Esophagus squamous epithelium (tissue), 5 donors: Measurements from ENCODE around the gene SSC5D. TPM values are rescaled to one million over a fixed set of nuclear protein-coding genes. Genes with fewer than 3 reads are reported as not detected.

Experiments used
- DNase-seq: peaks from one replicate; lab custom pipeline; 2025; lab: John Stamatoyannopoulos, UW
- H3K27ac ChIP-seq, 4 donors: fragments of 200-600 bp; sonication (generic); one replicate each; pipeline ENCODE4 v1.5.1; 2016 to 2019; ENCODE audit warnings: mild to moderate bottlenecking in 1 of 4
- H3K27me3 ChIP-seq, 4 donors: fragments of 200-600 bp; sonication (generic); 1 replicate in 3 of 4; 2 replicates in 1 of 4; pipeline versions ENCODE4 v1.5.1 to v1.6.0; 2017 to 2021; ENCODE audit warnings: antibody characterized with exemption in 1 of 4
- H3K36me3 ChIP-seq, 3 donors: fragments of 200-600 bp; sonication (generic); one replicate each; pipeline ENCODE4 v1.5.1; 2016 to 2019
- H3K4me1 ChIP-seq, 3 donors: fragments of 200-600 bp; sonication (generic); one replicate each; pipeline ENCODE4 v1.5.1; 2017 to 2019
- H3K4me3 ChIP-seq, 4 donors: fragments of 200-600 bp; sonication (generic); 1 replicate in 3 of 4; 2 replicates in 1 of 4; pipeline ENCODE4 v1.5.1; 2016 to 2019; ENCODE audit warnings: mild to moderate bottlenecking in 2 of 4, moderate library complexity in 1 of 4
- H3K9me3 ChIP-seq, 3 donors: fragments of 200-600 bp; sonication (generic); one replicate each; pipeline ENCODE4 v1.5.1; 2016 to 2019
- CTCF ChIP-seq, 6 experiments: fragments of 450-650 bp in 4 of 6; fragments of 200-600 bp in 2 of 6; sonication (generic) in 2 of 6; IDR thresholded peaks; one replicate each; pipeline ENCODE4 v1.5.1; 2016 to 2019; ENCODE audit warnings: antibody characterized with exemption in 6 of 6, mild to moderate bottlenecking in 4 of 6, moderate library complexity in 4 of 6
- POLR2A ChIP-seq, 4 donors: fragments of 450-650 bp; IDR thresholded peaks; one replicate each; pipeline ENCODE4 v1.6.1; 2017; ENCODE audit warnings: antibody characterized with exemption in 4 of 4, mild to moderate bottlenecking in 4 of 4, moderate library complexity in 3 of 4
- WGBS, 2 donors: methylation state at CpG; one replicate each; pipeline ENCODE4 v1.1.5; 2018; 5-methylcytosine and 5-hydroxymethylcytosine counted together
- intact Hi-C: fragments of 100-400 bp; cut with DNase I; formaldehyde crosslinking; loops from one replicate; pipeline ENCODE4 v1.15.0; 2022
- total RNA-seq, 4 donors: library from RNA; depleted of rRNA; stranded (reverse); fragments of >200 nt; gene quantifications; one replicate each; pipeline ENCODE4 v1.1.0, GENCODE V29; 2016
- donor health status: DM: yes; HTN: yes; CAD: no.

SSC5D gene
- total RNA-seq, 4 donors from 2014 or later, result 0.40 to 5.0 (median 0.68) TPM

- intact Hi-C loops, result loop anchor here (5.0 kb wide), 1 partner anchor 36 kb away; no protein-coding TSS in a partner anchor
Observed at GRCh38 chr19:55503157-55503501, 14.9 kb downstream of the SSC5D start.

GRCh38 chr19:55503502-55504251, 15.4 kb downstream of the SSC5D start:
- intact Hi-C loops, result loop anchor here (5.0 kb wide), 1 partner anchor 36 kb away; no protein-coding TSS in a partner anchor
- H3K27me3 ChIP-seq, result no peaks in the 10 kb centered on the region
- WGBS, 2 donors, result 21 to 30% methylated on average over 42 to 43 of the region's 64 CpGs
- H3K4me3 ChIP-seq, result peak overlapping the region; percentile 28 to 59 (median 42)
- H3K27ac ChIP-seq, result peak overlapping the region; percentile 58 to 81 (median 76)
- peak; percentile 96 to 99 (median 98) for TF ChIP-seq CTCF (IDR thresholded peaks at IDR 0.05)
- no peak for TF ChIP-seq POLR2A (IDR thresholded peaks at IDR 0.05)
- peaks cover 4 to 13% (median 7%) of the 10 kb centered on the region in 3 donors for H3K4me1 ChIP-seq
- H3K9me3 ChIP-seq, result no peaks in the 10 kb centered on the region
- peak; percentile 54 for DNase-seq
- peaks cover 0 to 5% (median 0%) of the 10 kb centered on the region in 3 donors for H3K36me3 ChIP-seq

More at GRCh38 chr19:55503157-55503501, 14.9 kb downstream of the SSC5D start:
- TF ChIP-seq CTCF (IDR thresholded peaks at IDR 0.05), result no peak
- no peak for TF ChIP-seq POLR2A (IDR thresholded peaks at IDR 0.05)
- H3K4me1 ChIP-seq, result peaks cover 4 to 13% (median 7%) of the 10 kb centered on the region in 3 donors
- 90 to 92% methylated on average over 17 of the region's 17 CpGs for whole genome bisulfite sequencing, 2 donors
- DNase-seq, result no peak
- H3K36me3 ChIP-seq, result peaks cover 0 to 5% (median 0%) of the 10 kb centered on the region in 3 donors
- H3K27me3 ChIP-seq, result no peaks in the 10 kb centered on the region
- no peaks in the 10 kb centered on the region for H3K9me3 ChIP-seq
- no peak overlapping the region for H3K27ac ChIP-seq
- peak overlapping the region in 2 of 4 donors; percentile 40 to 59 for H3K4me3 ChIP-seq

GRCh38 chr19:55504252-55504603, 16.0 kb downstream of the SSC5D start:
- peak overlapping the region in 3 of 4 donors; percentile 72 to 81 (median 80) for H3K27ac ChIP-seq
- TF ChIP-seq CTCF (IDR thresholded peaks at IDR 0.05) (no peak), POLR2A (IDR thresholded peaks at IDR 0.05) (no peak)
- H3K36me3 ChIP-seq, result peaks cover 0 to 5% (median 0%) of the 10 kb centered on the region in 3 donors
- H3K9me3 ChIP-seq, result no peaks in the 10 kb centered on the region
- DNase-seq, result no peak
- peak overlapping the region; percentile 28 to 59 (median 42) for H3K4me3 ChIP-seq
- 26 to 33% methylated on average over 13 of the region's 13 CpGs for WGBS, 2 donors
- intact Hi-C loops, result loop anchor here (5.0 kb wide), 1 partner anchor 37 kb away; no protein-coding TSS in a partner anchor
- no peaks in the 10 kb centered on the region for H3K27me3 ChIP-seq
- peaks cover 4 to 13% (median 7%) of the 10 kb centered on the region in 3 donors for H3K4me1 ChIP-seq

GRCh38 chr19:55504981-55505380, 16.7 kb downstream of the SSC5D start:
- intact Hi-C loops, result loop anchor here (5.0 kb wide), 2 partner anchors 38 to 368 kb away; no protein-coding TSS in a partner anchor
- no peaks in the 10 kb centered on the region for H3K27me3 ChIP-seq
- H3K36me3 ChIP-seq, result peaks cover 0 to 5% (median 0%) of the 10 kb centered on the region in 3 donors
- TF ChIP-seq POLR2A (IDR thresholded peaks at IDR 0.05), result no peak
- DNase-seq, result no peak
- WGBS, 2 donors, result 76 to 79% methylated on average over 7 to 11 of the region's 11 CpGs
- no peak overlapping the region for H3K4me3 ChIP-seq
- no peak overlapping the region for H3K27ac ChIP-seq
- peaks cover 4 to 13% (median 7%) of the 10 kb centered on the region in 3 donors for H3K4me1 ChIP-seq
- no peaks in the 10 kb centered on the region for H3K9me3 ChIP-seq

- TF ChIP-seq CTCF (IDR thresholded peaks at IDR 0.05), result no peak
- TF ChIP-seq POLR2A (IDR thresholded peaks at IDR 0.05), result no peak
- Histone ChIP-seq H3K4me3 (no peak overlapping the region), H3K4me1 (peaks cover 4 to 13% (median 6%) of the 10 kb centered on the region in 3 donors), H3K9me3 (no peaks in the 10 kb centered on the region), H3K27ac (no peak overlapping the region), H3K27me3 (no peaks in the 10 kb centered on the region), H3K36me3 (no peaks in the 10 kb centered on the region)
- intact Hi-C loops, result loop anchor here (5.0 kb wide), 1 partner anchor 371 kb away; no protein-coding TSS in a partner anchor
- 72 to 74% methylated on average over 10 of the region's 10 CpGs for WGBS, 2 donors
- DNase-seq, result no peak
Observed at GRCh38 chr19:55508120-55508519, 19.9 kb downstream of the SSC5D start.
